ENCODE measurements around the gene PACRG.

DNA sequence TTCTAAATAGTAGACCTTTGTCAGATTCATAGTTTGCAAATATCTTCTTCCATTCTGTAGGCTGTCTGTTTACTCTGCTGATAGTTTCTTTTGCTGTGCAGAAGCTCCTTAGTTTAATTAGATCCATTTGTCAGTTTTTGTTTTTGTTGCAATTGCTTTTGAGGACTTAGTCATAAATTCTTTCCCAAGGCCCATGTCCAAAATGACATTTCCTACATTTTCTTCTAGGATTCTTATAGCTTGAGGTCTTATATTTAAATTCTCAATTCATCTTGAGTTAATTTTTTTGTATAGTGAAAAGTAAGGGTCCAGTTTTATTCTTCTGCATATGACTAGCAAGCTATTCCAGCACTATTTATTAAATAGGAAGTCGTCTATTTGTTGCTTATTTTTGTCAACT is 287.0 kb downstream of the PACRG start:
- TF ChIP-seq, protein P1, sequence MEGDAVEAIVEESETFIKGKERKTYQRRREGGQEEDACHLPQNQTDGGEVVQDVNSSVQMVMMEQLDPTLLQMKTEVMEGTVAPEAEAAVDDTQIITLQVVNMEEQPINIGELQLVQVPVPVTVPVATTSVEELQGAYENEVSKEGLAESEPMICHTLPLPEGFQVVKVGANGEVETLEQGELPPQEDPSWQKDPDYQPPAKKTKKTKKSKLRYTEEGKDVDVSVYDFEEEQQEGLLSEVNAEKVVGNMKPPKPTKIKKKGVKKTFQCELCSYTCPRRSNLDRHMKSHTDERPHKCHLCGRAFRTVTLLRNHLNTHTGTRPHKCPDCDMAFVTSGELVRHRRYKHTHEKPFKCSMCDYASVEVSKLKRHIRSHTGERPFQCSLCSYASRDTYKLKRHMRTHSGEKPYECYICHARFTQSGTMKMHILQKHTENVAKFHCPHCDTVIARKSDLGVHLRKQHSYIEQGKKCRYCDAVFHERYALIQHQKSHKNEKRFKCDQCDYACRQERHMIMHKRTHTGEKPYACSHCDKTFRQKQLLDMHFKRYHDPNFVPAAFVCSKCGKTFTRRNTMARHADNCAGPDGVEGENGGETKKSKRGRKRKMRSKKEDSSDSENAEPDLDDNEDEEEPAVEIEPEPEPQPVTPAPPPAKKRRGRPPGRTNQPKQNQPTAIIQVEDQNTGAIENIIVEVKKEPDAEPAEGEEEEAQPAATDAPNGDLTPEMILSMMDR (IDR thresholded peaks at IDR 0.05): no peak
- no peak for TF ChIP-seq POLR2A (IDR thresholded peaks at IDR 0.05)
